GM18519 (cell line): ENCODE data around the gene CAPN8.

Source experiments
- ATAC-seq: cut with Tn5 transposase; IDR thresholded peaks from one replicate; pipeline ENCODE4 v1.9.1; 2021; ENCODE audit warnings: mild to moderate bottlenecking, moderate library complexity; ENCODE audit not compliant: unreplicated experiment, low FRiP score

CAPN8 gene

DNA sequence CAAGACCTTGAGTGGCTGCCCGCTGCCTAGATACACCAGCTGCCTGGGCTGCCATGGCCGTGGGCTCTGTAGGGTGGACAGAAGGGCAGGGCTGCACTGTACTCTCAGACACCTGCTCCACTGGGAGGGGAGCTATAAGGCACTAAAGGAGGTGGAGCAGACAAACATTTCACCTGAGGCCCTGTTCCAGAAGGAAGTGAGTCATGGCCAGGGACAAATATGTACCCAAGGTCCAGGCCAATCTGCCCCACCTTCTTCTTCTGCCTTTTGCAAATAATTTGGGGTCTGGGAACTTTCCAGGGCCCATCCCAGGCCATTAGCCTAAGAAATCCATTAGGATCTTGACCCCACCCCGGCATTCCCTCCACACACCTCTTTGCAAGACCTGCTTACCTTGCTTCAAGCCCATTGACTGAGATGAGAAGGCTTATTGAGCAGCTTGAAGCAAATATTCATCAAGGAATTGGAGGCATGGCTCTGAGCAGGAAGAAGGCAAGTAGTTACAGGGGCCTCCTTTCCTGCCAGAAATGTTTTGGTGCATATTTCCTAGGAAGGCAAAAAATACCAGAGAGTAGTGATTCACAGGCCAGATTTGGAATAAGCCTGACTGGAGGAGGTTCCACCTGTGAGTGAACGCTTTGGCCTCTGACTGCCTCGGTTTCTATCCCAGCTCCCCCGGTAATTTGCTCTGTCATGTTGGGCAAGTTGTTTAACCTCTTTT is at the start of gene CAPN8:
CAPN8 (minus strand) TSS at position 110 of the 721 bp plus-strand sequence; CDS start at position 55, 55 bp downstream.
- ATAC-seq: no peak

DNA sequence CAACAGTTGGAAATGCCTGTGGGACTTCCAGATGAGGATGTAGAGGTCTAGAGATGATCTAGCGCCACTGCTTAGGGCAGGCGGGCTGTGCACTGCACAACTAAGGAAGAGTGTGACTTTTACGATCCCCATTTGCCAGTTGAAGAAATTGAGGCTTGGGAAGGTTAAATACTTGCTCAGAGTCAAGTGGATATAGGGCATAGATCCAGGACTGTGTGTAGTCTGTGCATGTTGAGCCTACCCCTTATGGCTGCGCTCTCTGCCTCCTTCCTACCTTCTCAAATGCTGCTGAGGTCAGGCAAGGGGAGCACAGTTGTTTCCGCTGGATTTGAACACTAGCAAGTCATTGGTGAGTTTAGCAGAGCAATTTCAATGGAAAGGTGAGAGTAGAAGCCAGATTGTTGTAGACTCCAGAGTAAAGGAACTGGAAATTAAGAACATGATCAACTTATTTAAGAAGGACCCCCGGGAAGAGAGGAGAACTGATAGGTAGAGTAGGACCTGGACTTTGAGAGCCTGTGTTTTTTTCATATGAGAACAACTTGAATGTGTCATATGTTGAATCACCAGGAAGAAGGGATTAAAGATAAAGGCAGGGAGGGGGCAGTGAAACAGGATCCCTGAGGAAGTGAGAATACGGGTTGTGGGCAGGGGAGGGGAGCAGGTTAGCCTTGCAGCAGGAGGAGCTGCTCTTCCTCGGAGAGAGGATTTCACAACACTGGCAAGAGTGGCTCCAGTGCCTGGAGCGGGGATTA is 49.5 kb upstream of the CAPN8 start:
- no peak for ATAC-seq

GRCh38 chr1:223714421-223714724 is 48.9 kb upstream of the CAPN8 start:
- no peak for ATAC-seq

- no peak for ATAC-seq
These were observed 48.3 kb upstream of the CAPN8 start for GRCh38 chr1:223713546-223714420.

DNA sequence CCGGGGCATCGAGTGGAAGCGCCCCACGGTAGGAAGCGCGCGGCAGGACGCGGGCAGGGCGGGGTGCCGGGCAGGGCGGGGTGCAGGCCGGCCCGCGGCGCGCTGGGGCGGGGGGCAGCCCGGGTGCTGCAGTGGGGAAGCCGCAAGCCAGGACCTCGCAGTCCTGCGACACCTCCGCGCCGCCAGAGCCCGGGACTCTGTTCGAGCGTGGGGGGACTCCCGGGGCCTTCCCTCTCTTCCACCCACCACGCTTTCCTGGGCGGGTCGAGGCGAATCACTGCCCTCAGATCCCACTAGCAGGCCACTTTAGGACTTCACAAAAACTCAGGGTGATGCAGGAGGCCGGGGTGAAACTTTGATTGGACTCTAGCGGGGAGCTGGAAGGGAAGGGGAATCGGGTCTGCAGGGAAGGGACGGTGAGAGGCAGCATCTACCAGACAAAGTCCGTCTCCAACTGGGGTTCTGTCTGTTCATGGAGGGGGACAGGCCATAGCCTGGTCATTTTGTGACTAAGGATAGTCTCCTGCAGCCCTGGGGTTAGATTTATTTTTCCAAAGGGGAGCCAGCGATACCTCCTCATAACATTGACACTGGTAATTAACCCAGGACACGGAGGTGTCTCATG is 47.5 kb upstream of the CAPN8 start:
- ATAC-seq: no peak

DNA sequence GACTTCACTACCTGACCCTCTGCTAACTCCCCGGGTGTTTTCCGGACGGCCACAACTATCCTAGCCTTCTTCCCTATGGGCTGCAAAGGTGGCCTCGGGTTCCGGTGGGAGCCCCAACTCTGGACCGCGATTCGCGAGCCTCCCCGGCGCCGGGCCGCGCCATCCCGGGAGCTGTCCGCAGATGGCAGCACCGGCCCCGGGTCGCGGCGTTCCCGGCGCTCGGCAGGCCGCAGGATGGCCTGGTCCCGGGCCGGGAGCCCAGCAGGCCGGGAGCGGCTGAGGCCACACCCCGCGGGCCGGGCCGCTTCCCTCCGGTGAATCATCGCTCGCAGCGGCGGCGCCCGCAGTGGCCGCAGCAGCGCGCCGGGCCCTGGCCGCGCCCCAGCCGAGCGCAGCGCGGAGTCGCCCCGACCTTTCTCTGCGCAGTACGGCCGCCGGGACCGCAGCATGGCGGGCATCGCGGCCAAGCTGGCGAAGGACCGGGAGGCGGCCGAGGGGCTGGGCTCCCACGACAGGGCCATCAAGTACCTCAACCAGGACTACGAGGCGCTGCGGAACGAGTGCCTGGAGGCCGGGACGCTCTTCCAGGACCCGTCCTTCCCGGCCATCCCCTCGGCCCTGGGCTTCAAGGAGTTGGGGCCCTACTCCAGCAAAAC is 46.8 kb upstream of the CAPN8 start, which contains the start of gene CAPN2:
CAPN2 (plus strand) TSS at position 346 of the 656 bp plus-strand sequence; CDS start at position 448, 102 bp downstream.
- ATAC-seq: peak; percentile 49

DNA sequence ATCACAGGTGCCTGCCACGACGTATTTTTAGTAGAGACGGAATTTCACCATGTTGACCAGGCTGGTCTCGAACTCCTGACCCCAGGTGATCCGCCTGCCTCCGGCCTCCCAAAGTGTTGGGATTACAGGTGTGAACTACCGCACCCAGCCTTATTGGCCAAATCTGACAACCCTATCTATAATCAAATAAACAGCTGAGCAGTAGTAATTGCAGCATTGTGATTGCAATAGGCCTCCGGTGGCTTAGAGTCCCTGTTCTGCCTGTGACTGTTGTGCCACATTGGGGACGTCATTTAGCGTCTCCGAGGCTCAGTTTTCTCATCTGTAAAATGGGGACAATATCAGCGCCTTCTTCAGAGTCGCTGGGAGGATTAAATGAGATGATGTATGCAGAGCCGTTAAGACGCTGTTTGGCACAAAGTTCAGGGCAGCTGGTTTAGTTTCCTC is 46.3 kb upstream of the CAPN8 start:
- no peak for ATAC-seq

DNA sequence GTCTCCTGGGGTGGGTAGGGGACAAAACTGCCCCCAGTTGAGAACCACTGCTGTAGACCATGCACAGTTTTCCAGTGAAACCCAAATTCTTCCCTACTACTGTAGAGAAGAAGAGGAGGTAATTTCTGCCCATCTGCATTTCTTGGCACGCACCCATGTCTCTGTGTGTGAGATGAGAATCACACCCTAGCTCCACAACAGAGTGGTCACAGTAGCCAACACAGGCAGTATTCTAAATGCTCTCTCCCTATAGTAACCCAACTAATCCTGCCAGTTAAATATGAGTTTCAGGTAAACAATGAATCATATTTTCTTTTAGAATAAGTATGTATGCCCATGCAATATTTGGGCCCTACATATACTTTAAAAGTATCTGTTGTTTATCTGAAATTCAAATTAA is 45.7 kb upstream of the CAPN8 start:
- no peak for ATAC-seq

- no peak for ATAC-seq
These were observed 45.0 kb upstream of the CAPN8 start for GRCh38 chr1:223710179-223711133.

DNA sequence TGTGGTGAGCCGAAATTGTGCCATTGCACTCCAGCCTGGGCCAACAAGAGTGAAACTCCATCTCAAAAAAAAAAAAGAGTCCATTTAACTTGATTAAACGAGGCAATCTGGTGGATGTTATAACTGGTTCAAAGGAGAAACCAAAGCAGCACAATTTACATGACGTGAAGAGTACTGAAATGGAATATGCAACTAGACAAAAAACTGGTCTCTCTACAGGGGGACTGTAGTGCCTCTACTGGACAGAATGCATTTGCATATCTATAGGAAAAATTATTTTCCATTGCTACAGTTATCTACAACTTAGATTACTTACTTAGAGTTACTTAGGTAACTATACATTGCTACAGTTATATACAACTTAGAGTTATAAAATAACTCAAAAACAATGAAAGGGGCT is 44.1 kb upstream of the CAPN8 start:
- no peak for ATAC-seq

DNA sequence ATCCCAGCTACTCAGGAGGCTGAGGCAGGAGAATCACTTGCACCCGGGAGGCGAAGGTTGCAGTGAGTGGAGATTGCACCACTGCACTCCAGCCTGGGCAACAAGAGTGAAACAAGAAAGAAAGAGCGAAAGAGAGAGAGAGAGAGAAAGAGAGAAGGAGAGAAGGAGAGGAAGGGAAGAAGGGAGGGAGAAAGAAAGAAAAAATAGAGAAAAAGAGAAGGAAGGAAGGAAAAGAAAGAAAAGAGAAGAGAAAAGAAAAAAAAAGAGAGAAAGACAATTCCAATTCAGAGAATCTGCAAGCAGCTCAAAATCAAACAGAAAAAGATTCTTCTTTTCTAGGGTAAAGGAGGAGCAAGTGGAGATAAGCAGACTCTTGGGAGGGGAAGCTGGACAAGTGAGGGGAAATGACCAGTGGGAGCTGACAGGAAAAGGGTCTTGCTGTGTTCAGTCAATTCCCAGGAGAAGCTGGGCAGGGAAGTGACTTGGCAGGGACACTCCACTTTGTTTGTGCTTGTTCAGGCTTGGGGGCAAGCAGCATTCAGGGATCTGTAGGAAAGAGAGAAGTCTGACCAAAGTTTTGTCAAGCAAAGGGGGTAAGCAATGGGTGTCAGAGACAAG is 43.3 kb upstream of the CAPN8 start:
- ATAC-seq: no peak

DNA sequence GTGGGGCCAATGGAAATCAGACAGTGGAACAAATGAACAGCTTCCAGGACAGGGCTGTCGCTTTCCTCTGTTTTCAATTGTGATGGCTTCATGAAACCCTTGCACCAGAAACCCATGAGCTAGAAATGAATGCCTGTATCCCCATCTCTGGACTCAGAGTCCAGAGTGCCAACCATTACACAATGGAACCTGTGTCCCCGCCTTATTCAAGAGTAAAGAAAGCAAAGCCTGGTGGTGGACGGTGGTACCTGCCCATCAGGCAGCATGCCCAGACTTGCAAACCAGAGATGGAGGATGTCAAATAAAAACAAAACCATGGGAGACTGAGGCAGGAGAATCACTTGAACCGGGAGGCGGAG is 42.5 kb upstream of the CAPN8 start:
- ATAC-seq: no peak

DNA sequence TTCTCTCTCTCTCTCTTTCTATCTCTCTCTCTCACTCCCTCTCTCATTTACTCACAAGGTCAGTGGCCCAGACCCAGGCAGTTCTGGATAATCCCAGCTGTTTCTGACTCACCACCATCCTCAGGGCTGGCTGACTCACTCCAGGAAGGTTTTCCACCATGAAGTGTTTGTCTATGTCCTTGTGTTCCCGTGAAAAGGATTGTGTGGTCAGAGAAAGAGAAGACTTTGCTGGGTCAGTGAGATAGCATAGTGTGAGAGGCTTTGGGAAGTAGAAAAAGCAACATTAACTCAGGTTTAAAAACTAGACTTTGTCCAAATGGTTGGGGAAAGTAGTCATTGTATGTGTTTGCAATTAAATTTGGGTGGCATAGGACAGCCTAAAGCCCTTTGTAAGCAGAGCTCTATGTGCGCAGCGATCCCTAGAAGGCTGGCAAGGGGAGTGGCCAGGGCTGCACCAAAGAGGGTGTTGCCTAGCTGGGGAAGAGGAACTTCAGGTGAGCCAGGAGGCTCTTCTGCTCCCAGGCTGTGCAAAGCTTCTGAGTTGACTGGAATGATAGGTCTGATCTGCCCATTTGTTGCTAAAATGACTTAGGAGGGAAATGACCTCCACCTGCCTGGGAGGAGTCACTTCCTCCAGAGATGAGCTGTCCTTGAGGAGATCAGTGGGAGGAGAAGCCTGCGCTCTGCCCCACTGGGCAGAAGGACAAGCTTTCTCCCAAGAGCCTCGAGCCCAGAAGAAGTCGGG is 41.9 kb upstream of the CAPN8 start:
- no peak for ATAC-seq

GRCh38 chr1:223706077-223706973 is 40.8 kb upstream of the CAPN8 start:
- ATAC-seq: no peak

- ATAC-seq: no peak
These were observed 39.7 kb upstream of the CAPN8 start for GRCh38 chr1:223704921-223705878.

GRCh38 chr1:223703668-223704013 is 38.1 kb upstream of the CAPN8 start:
- no peak for ATAC-seq
